ENCODE measurements around the gene MEG3.
A peak's percentile ranks its signal among the peaks of the same experiment; 100 is the strongest.
"Not testable (repeated sequence)": the region's sequence is repeated elsewhere in the genome, so short reads cannot be mapped to it uniquely, and the experiment has no call there.

Gene MEG3

GRCh38 chr14:100818221-100818699, 7.7 kb upstream of the MEG3 start:
- H3K36me3 Mint-ChIP-seq = no peaks in the 10 kb centered on the region
- H3K4me3 Mint-ChIP-seq = no peak overlapping the region
- H3K27ac Mint-ChIP-seq = no peak overlapping the region
- no peaks in the 10 kb centered on the region for H3K4me1 Mint-ChIP-seq
- ATAC-seq = no peak
- H3K27me3 Mint-ChIP-seq = peaks cover 30% of the 10 kb centered on the region
- H3K9me3 Mint-ChIP-seq = peaks cover 10% of the 10 kb centered on the region

DNA sequence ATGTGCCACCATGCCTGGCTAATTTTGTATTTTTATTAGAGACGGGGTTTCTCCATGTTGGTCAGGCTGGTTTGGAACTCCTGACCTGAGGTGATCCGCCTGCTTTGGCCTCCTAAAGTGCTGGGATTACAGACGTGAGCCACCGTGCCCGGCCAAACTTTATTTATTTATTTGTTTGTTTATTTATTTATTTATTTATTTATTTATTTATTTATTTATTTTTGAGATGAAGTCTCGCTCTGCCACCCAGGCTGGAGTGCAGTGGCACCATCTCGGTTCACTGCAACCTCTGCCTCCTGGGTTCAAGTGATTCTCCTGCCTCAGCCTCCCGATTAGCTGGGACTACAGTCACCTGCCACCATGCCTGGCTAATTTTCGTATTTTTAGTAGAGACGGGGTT, 7.0 kb upstream of the MEG3 start:
- H3K4me3 Mint-ChIP-seq, H3K27ac Mint-ChIP-seq, H3K4me1 Mint-ChIP-seq, H3K36me3 Mint-ChIP-seq, ATAC-seq: not testable (repeated sequence)
- Mint-ChIP-seq H3K27me3 (peaks cover 30% of the 10 kb centered on the region), H3K9me3 (peaks cover 10% of the 10 kb centered on the region)

DNA sequence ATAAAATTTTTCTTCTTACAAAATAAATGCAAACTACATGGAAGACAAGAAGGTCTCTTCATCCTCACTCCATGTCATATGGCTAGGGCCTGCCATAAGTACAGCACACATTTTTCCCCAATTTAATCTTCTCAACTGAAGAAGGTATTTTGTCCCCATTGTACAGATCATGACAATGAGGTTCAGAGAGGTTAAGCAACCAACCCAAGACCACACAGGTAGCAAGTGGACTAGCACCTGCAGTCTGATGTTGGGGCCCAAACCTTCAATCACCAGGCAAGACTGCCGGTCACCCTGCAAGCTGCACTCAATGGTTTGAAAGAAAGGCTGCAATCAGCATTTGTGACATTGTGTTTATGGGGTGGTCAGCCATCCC, 6.5 kb upstream of the MEG3 start:
- no peak for ATAC-seq
- Mint-ChIP-seq H3K4me3 (no peak overlapping the region), H3K27me3 (peaks cover 31% of the 10 kb centered on the region), H3K36me3 (no peaks in the 10 kb centered on the region), H3K27ac (no peak overlapping the region), H3K9me3 (peaks cover 10% of the 10 kb centered on the region), H3K4me1 (no peaks in the 10 kb centered on the region)

DNA sequence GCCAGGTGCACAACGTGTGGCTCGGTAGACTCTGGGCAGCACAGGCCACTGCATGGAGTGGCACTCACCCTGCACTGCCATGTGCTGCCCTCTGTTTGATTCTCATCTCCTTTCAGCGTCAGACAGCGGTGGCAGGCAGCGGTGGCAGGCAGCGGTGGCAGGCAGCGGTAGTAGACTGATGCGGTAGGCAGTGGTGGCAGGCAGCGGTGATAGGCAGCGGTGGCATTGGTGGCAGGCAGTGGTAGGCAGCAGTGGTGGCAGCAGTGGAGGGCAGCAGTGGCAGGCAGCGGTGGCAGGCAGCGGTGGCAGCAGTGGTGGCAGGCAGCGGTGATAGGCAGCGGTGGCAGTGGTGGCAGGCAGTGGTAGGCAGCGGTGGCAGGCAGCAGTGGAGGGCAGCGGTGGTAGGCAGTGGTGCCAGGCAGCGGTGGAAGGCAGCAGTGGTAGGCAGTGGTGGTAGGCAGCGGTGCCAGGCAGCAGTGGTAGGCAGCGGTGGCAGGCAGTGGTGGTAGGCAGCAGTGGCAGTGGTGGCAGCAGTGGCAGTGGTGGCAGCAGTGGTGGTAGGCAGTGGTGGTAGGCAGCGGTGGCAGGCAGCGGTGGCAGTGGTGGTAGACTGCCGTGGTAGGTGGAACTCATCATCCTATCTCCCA, 6.0 kb upstream of the MEG3 start:
- no peak overlapping the region for H3K27ac Mint-ChIP-seq
- ATAC-seq = no peak

DNA sequence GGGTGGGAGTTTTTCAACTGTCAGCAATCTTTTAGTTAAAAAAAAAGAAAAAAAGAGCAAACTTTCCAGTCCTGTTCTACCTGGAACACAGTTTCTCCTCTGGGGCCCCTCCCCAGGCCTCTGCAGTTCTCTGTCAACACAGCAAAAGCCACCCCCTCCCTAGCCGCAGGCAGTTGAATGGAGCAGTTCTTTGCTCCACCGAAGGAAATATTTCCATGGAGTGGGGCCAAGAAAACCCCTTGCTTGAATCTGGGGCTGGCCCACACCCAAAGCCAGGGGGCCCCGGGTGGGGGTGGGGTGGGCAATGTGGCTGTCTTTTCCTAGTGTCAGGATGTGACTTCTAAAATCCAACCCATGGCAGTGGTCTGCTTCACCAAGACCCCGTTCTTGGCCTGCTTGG, 5.0 kb upstream of the MEG3 start:
- Mint-ChIP-seq H3K9me3 (peaks cover 10% of the 10 kb centered on the region), H3K4me1 (no peaks in the 10 kb centered on the region), H3K36me3 (no peaks in the 10 kb centered on the region), H3K4me3 (no peak overlapping the region), H3K27me3 (peaks cover 40% of the 10 kb centered on the region), H3K27ac (no peak overlapping the region)
- ATAC-seq = no peak

More for the DNA sequence above, 6.0 kb upstream of the MEG3 start:
- H3K36me3 Mint-ChIP-seq = no peaks in the 10 kb centered on the region
- H3K4me3 Mint-ChIP-seq = no peak overlapping the region
- peaks cover 37% of the 10 kb centered on the region for H3K27me3 Mint-ChIP-seq
- H3K4me1 Mint-ChIP-seq = no peaks in the 10 kb centered on the region
- H3K9me3 Mint-ChIP-seq = peaks cover 10% of the 10 kb centered on the region

DNA sequence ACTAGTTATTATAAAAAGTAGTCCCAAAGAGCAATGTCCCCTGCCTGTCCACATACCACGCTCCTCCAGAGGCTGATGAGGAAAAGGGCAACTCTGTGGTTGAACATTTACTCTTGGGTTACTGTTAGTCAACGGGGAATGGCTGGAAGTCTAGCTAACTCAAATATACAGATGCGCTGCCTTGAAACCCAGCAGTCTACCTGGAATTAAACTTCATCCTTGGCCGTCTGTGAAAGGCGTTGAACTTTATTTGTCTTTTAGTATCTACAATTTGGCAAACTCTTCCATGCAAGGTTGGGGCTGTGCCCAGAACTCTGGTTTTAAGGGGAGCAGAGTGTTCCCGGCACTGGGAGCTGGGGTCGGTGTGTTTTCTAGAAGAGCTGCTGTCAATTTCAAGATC, 3.9 kb upstream of the MEG3 start:
- Mint-ChIP-seq H3K27ac (no peak overlapping the region), H3K9me3 (peaks cover 10% of the 10 kb centered on the region), H3K27me3 (peaks cover 45% of the 10 kb centered on the region), H3K36me3 (no peaks in the 10 kb centered on the region), H3K4me1 (no peaks in the 10 kb centered on the region), H3K4me3 (no peak overlapping the region)
- ATAC-seq = no peak

DNA sequence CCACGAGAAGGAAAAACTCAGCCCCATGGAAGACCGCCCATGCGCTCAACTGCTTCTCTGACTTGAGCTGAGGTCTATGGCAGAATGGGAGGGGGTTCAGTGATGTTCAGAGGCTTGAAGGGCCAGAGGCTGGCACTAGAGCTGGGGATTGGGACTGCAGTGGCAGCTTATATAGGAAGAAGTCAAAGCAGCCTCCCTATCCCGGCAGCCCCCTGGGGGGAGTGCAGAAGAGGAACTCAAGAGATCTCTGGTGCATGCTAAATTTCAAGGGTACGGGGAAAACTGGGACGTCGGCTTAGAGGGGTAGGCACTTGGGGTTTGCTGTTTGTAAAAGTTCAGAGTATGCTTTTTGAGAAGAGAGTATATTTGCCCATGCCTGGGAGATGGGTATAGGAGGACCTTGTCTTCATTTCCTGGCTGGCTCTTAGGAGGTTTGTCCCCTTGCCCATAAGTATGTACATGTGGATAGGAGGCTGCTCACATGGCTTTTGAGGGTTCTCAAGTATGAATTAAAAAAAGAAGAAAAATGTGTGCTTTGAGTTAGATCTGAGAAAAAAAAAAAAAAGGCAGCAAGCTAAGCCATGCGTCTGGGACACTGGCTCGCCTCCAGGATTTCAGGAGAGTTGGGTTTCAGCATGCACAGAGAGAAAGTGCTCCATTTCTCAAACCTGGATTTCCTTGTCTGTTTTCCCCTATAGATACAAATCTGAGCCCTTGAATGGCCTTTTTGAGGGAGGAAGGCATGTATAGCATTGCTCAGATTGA, 3.2 kb upstream of the MEG3 start:
- Mint-ChIP-seq H3K4me1 (no peaks in the 10 kb centered on the region), H3K27me3 (peaks cover 48% of the 10 kb centered on the region), H3K9me3 (peaks cover 14% of the 10 kb centered on the region), H3K27ac (no peak overlapping the region), H3K4me3 (no peak overlapping the region), H3K36me3 (no peaks in the 10 kb centered on the region)
- no peak for ATAC-seq

GRCh38 chr14:100823413-100824080, 2.4 kb upstream of the MEG3 start:
- peaks cover 2% of the 10 kb centered on the region for H3K36me3 Mint-ChIP-seq
- H3K27me3 Mint-ChIP-seq = peaks cover 50% of the 10 kb centered on the region
- H3K4me3 Mint-ChIP-seq = no peak overlapping the region
- no peak overlapping the region for H3K27ac Mint-ChIP-seq
- ATAC-seq = no peak
- H3K4me1 Mint-ChIP-seq = no peaks in the 10 kb centered on the region
- peaks cover 17% of the 10 kb centered on the region for H3K9me3 Mint-ChIP-seq

DNA sequence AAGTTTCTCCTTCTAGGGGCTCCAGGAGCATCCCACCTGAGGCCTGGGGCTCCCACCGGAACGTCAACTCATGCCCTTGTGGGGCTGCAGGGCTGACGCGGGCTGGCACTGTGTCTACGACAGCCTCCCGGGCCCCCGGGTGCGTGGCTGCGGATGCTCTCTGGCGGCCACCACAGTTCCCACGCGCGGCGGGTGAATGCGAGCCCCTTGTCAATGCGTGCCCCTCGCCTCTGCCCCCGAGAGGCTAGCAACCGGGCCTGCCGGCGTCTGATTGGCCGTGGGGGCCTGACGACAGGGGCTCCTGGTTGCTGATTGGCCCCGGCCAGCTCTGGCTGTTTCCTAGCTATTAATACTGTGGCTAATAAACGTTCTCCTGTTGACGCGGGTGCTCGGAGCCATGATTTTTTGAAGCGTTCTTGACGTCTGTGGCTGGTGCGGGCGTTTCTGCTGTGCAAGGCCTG, 1.8 kb upstream of the MEG3 start:
- Mint-ChIP-seq H3K4me3 (no peak overlapping the region), H3K27ac (no peak overlapping the region), H3K4me1 (no peaks in the 10 kb centered on the region), H3K27me3 (peaks cover 55% of the 10 kb centered on the region), H3K9me3 (peaks cover 20% of the 10 kb centered on the region), H3K36me3 (peaks cover 5% of the 10 kb centered on the region)
- ATAC-seq = peak; percentile 40

GRCh38 chr14:100824901-100825712, 811 bp upstream of the MEG3 start:
- peaks cover 5% of the 10 kb centered on the region for H3K36me3 Mint-ChIP-seq
- H3K27me3 Mint-ChIP-seq = peaks cover 55% of the 10 kb centered on the region
- H3K9me3 Mint-ChIP-seq = peaks cover 12% of the 10 kb centered on the region
- no peaks in the 10 kb centered on the region for H3K4me1 Mint-ChIP-seq
- ATAC-seq = no peak
- no peak overlapping the region for H3K4me3 Mint-ChIP-seq
- no peak overlapping the region for H3K27ac Mint-ChIP-seq

GRCh38 chr14:100826391-100827100, 628 bp downstream of the MEG3 start:
- no peak for ATAC-seq
- Mint-ChIP-seq H3K36me3 (peaks cover 5% of the 10 kb centered on the region), H3K4me1 (no peaks in the 10 kb centered on the region), H3K4me3 (no peak overlapping the region), H3K27ac (no peak overlapping the region), H3K9me3 (peaks cover 9% of the 10 kb centered on the region), H3K27me3 (peaks cover 55% of the 10 kb centered on the region)

- Mint-ChIP-seq H3K4me3 (no peak overlapping the region), H3K27ac (no peak overlapping the region), H3K27me3 (peaks cover 50% of the 10 kb centered on the region), H3K4me1 (no peaks in the 10 kb centered on the region), H3K36me3 (peaks cover 5% of the 10 kb centered on the region), H3K9me3 (peaks cover 9% of the 10 kb centered on the region)
- ATAC-seq = no peak
Measured at GRCh38 chr14:100827101-100828021, 1.4 kb downstream of the MEG3 start.

DNA sequence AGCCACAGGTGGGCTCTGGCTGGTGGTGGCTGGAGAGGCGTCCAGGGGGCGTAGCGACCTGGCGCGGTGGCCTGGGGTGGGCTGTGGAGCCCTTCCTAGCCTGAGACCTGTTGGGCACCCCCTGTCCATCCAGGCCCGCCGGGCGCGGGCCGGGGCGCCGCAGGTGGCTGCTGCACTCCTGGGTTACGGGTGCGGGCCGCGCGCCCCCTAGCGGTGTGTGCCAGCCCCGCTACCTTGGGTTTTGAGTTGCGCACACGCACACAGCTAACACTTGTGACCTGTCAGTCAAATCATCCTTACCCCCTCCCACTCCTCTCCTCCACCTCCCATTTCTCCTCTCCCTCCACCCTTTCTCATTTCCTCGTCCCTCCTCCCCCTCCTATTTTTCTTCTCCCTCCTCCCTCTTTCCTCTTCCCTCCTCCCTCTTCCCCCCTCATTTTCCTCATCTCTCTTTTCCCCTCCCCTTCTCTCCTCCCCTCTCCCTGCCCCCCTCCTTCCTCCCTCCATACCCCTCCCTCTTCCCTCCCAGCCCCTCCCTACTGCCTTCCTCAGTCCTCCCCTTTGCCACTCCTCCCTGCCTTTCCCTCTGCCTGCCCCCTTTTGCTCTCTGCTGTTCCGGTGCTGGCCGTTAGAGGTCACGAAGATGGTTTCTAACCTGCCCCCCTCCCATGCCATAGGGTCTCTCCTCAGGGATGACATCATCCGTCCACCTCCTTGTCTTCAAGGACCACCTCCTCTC, 2.3 kb downstream of the MEG3 start:
- Mint-ChIP-seq H3K36me3 (peaks cover 5% of the 10 kb centered on the region), H3K27me3 (peaks cover 43% of the 10 kb centered on the region), H3K4me3 (no peak overlapping the region), H3K9me3 (peaks cover 9% of the 10 kb centered on the region), H3K4me1 (no peaks in the 10 kb centered on the region), H3K27ac (no peak overlapping the region)
- ATAC-seq = peak; percentile 22

Measured in stimulated activated memory B cell treated with anti-CD40 and anti-IgM and Interleukin-4, amounts not matched to agents 10 μg/mL and 1 μg/mL and 100 μg/mL, for 72 hours (primary cell).